DOHH2 (cell line): ENCODE results near the gene STXBP2.

Source experiments
- H3F3A ChIP-seq: fragments of 200-600 bp; sonication (generic), shearing (Covaris generic); 2 replicates; pipeline ENCODE4 v1.6.0; 2016; ENCODE audit warnings: antibody characterized with exemption, mild to moderate bottlenecking; ENCODE audit not compliant: control insufficient read depth, insufficient read depth
- H3K27ac ChIP-seq: fragments of 200-600 bp; sonication (generic); 2 replicates; pipeline ENCODE4 v1.5.1; 2014; ENCODE audit warnings: low read depth, mild to moderate bottlenecking, low read length, moderate library complexity
- H3K27me3 ChIP-seq: fragments of 200-600 bp; sonication (generic); 2 replicates; pipeline ENCODE4 v1.6.1; 2014; ENCODE audit warnings: mild to moderate bottlenecking, low read length, mixed read lengths; ENCODE audit not compliant: control insufficient read depth
- H3K36me3 ChIP-seq: fragments of 200-600 bp; sonication (generic); 2 replicates; pipeline ENCODE4 v1.6.1; 2014; ENCODE audit warnings: mild to moderate bottlenecking, low read length, moderate library complexity, mixed read lengths; ENCODE audit not compliant: control insufficient read depth
- H3K4me1 ChIP-seq: fragments of 200-600 bp; sonication (generic); 2 replicates; pipeline ENCODE4 v1.6.1; 2014; ENCODE audit warnings: mild to moderate bottlenecking, low read length, mixed read lengths; ENCODE audit not compliant: control insufficient read depth
- H3K4me2 ChIP-seq: fragments of 200-600 bp; sonication (generic); 2 replicates; pipeline ENCODE4 v1.6.0; 2014; ENCODE audit warnings: mild to moderate bottlenecking, low read length, moderate library complexity
- H3K4me3 ChIP-seq: fragments of 200-600 bp; sonication (generic); 2 replicates; pipeline ENCODE4 v1.5.1; 2014; ENCODE audit warnings: mild to moderate bottlenecking, low read length, mixed read lengths
- H3K79me2 ChIP-seq: fragments of 200-600 bp; sonication (generic); 2 replicates; pipeline ENCODE4 v1.6.1; 2014; ENCODE audit warnings: mild to moderate bottlenecking, low read length, mixed read lengths; ENCODE audit not compliant: control insufficient read depth
- H3K9me2 ChIP-seq: fragments of 200-600 bp; sonication (generic); replicated peaks from 2 replicates; pipeline ENCODE4 v1.6.1; 2014; ENCODE audit warnings: mild to moderate bottlenecking, low read length, mixed read lengths; ENCODE audit not compliant: control insufficient read depth
- H3K9me3 ChIP-seq: fragments of 200-600 bp; sonication (generic); 2 replicates; pipeline ENCODE4 v1.6.1; 2014; ENCODE audit warnings: antibody characterized with exemption, low read length, mixed read lengths; ENCODE audit not compliant: control insufficient read depth, insufficient read depth
- H4K20me1 ChIP-seq: fragments of 200-600 bp; sonication (generic); 2 replicates; pipeline ENCODE4 v1.6.0; 2014; ENCODE audit warnings: low read depth, mild to moderate bottlenecking, antibody characterized with exemption, low read length, moderate library complexity; ENCODE audit not compliant: control insufficient read depth, insufficient read depth
- CTCF ChIP-seq: fragments of 200-600 bp; sonication (generic); IDR thresholded peaks from one replicate; pipeline ENCODE4 v1.5.1; 2014; ENCODE audit warnings: antibody characterized with exemption, mild to moderate bottlenecking, low read depth, low read length; ENCODE audit not compliant: poor library complexity, severe bottlenecking
- EZH2phosphoT487 ChIP-seq: fragments of 200-600 bp; sonication (generic); IDR thresholded peaks from 2 replicates; pipeline ENCODE4 v1.6.1; 2017; ENCODE audit warnings: borderline replicate concordance, mild to moderate bottlenecking, antibody characterized with exemption, low read length, moderate library complexity, mixed read lengths

STXBP2 gene

GRCh38 chr19:7644550-7644877, 7.6 kb downstream of the STXBP2 start:
- no peaks in the 10 kb centered on the region for H3K9me2 ChIP-seq
- H3K27me3 ChIP-seq, result no peaks in the 10 kb centered on the region
- TF ChIP-seq CTCF, result no peak
- TF ChIP-seq EZH2phosphoT487, result no peak
- peaks cover 13% of the 10 kb centered on the region; the same call in 1 of the 2 replicates for H3K36me3 ChIP-seq
- H3K4me1 ChIP-seq, result peaks cover 36% of the 10 kb centered on the region
- no peaks in the 10 kb centered on the region for H3K79me2 ChIP-seq
- H3K9me3 ChIP-seq, result peaks cover 5% of the 10 kb centered on the region; the same call in 1 of the 2 replicates
- H4K20me1 ChIP-seq, result no peaks in the 10 kb centered on the region
- H3K4me2 ChIP-seq, result no peak overlapping the region
- no peak overlapping the region for H3K4me3 ChIP-seq
- H3F3A ChIP-seq, result peaks cover 9% of the 10 kb centered on the region; the same call in 1 of the 2 replicates
- H3K27ac ChIP-seq, result no peak overlapping the region

- Histone ChIP-seq H3K27me3 (no peaks in the 10 kb centered on the region), H3K27ac (no peak overlapping the region)
These were observed 8.3 kb downstream of the STXBP2 start for GRCh38 chr19:7645163-7645562.

GRCh38 chr19:7645656-7646425, 8.9 kb downstream of the STXBP2 start:
- H3K4me2 ChIP-seq, result no peak overlapping the region; the same call in 1 of the 2 replicates
- H3K9me2 ChIP-seq, result no peaks in the 10 kb centered on the region
- no peaks in the 10 kb centered on the region for H3K27me3 ChIP-seq
- H4K20me1 ChIP-seq, result no peaks in the 10 kb centered on the region
- H3K9me3 ChIP-seq, result no peaks in the 10 kb centered on the region
- H3K36me3 ChIP-seq, result peaks cover 3% of the 10 kb centered on the region; the same call in 1 of the 2 replicates
- 0 out of 2 replicates have a peak, but pooled peaks cover 3% of the 10 kb centered on the region for H3F3A ChIP-seq
- TF ChIP-seq CTCF, result no peak
- TF ChIP-seq EZH2phosphoT487, result no peak
- no peaks in the 10 kb centered on the region for H3K79me2 ChIP-seq
- peaks cover 40% of the 10 kb centered on the region for H3K4me1 ChIP-seq
- no peak overlapping the region for H3K4me3 ChIP-seq
- 0 out of 2 replicates have a peak overlapping the region, but pooled peaks have one; percentile 12 for H3K27ac ChIP-seq

More at GRCh38 chr19:7645163-7645562, 8.3 kb downstream of the STXBP2 start:
- Histone ChIP-seq H3K4me1 (peaks cover 38% of the 10 kb centered on the region), H3K4me2 (no peak overlapping the region; the same call in 1 of the 2 replicates), H3K79me2 (no peaks in the 10 kb centered on the region), H3K9me2 (no peaks in the 10 kb centered on the region), H3K36me3 (peaks cover 7% of the 10 kb centered on the region; the same call in 1 of the 2 replicates), H3K9me3 (no peaks in the 10 kb centered on the region; the same call in 1 of the 2 replicates), H3K4me3 (no peak overlapping the region), H4K20me1 (no peaks in the 10 kb centered on the region), H3F3A (0 out of 2 replicates have a peak, but pooled peaks cover 3% of the 10 kb centered on the region)
- no peak for TF ChIP-seq EZH2phosphoT487
- TF ChIP-seq CTCF, result no peak
